Anterior cingulate cortex (tissue), 58 donors: ENCODE results near the gene CNTNAP3B.
"Not testable (repeated sequence)": the region's sequence is repeated elsewhere in the genome, so short reads cannot be mapped to it uniquely, and the experiment has no call there.

Experiments used
- DNase-seq, 58 donors: peaks; one replicate each; lab custom pipeline; 2025; lab: John Stamatoyannopoulos, UW

The CNTNAP3B gene

GRCh38 chr9:42129073-42129729, at the start of gene CNTNAP3B:
Gene CNTNAP3B, minus strand, starts transcription at chr9:42129426. Its CDS starts 332 bp downstream, at chr9:42129094.
- not testable (repeated sequence) for DNase-seq

DNA sequence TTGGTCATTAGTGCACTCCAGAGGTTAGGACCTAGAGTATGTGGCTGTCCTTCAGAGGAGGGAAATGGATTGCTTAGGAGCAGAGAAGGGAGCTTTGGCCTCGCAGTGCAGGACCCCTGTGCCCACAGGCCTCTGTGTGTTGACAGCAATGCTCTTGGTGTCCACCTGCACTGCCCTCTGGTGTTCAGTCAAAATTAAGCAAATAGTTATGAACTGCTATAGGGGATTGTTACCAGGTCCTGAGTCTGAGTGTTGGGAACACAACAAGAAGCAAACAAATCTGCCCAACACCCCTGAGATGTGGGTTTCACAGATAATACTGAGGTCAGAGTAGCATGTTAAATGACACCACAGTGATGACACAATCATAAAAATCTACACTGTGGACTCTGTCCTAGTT, 31.1 kb upstream of the CNTNAP3B start:
- not testable (repeated sequence) for DNase-seq

DNA sequence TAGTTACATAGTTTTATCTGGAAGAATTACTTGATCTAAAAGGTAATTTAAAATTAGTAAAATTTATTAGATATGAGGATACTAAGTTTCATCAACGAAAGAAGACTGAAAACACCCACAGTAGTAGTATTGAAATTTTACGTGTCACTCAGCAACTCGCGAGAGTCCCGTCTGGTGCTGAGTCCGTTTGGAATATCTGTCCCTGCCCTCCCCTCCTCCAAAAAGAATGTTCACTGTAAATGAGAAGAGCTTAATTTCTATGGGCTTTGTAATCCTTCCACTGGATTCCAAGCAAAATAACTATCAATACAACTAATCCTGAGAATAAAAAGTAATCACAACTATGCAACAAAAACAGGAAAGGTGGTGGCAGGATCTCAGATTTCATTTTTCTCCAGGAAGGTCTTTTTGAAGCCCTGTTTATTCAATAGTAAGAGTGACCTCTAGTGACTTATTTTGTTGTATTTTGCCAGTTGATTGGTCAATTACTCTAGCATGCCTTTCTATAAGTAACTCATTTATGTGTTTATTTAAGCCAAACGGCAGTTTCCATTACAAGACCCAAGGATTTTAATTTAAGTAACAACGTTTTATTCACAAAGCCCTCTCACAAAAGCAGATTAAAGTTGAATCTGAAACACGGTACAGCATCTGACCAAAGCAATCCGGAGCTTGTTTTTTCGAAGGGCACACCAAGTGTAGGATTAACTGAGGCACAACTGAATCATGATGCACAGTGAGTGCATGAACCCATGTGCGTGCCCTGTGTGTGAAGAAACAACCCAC, 2.0 kb downstream of the CNTNAP3B start:
- DNase-seq, result peak in 1 of 58 donors; percentile 29

- not testable (repeated sequence) for DNase-seq
These were observed 8.2 kb downstream of the CNTNAP3B start for GRCh38 chr9:42121007-42121406.

- DNase-seq, result not testable (repeated sequence)
These were observed 33.3 kb downstream of the CNTNAP3B start for GRCh38 chr9:42095929-42096328.

GRCh38 chr9:42084559-42084952, 44.7 kb downstream of the CNTNAP3B start:
- DNase-seq, result not testable (repeated sequence)

- DNase-seq, result not testable (repeated sequence)
These were observed 45.2 kb downstream of the CNTNAP3B start for GRCh38 chr9:42083877-42084558.

GRCh38 chr9:42080376-42080775, 48.9 kb downstream of the CNTNAP3B start:
- DNase-seq, result not testable (repeated sequence)

- DNase-seq, result not testable (repeated sequence)
These were observed 54.4 kb downstream of the CNTNAP3B start for GRCh38 chr9:42074868-42075267.

DNA sequence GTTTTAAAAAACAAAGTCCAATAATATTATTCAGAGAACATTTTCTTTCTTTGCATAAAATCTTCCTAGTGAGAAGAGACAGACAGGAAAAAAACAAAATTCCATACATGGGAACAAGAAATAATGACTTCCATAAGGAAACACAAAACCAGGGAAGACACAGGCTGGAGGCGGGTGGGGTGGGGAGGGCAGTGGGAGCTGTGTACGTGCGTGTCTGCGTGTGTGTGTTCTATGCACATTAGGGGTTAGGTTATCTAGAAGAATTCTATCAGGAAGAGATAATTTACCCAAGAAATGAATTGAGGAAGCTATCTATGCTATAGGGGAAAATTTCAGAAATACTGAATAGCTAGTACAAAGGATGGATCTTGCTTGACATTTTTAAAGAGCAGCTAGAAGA, 58.2 kb downstream of the CNTNAP3B start:
- not testable (repeated sequence) for DNase-seq

GRCh38 chr9:42070035-42070799, 59.0 kb downstream of the CNTNAP3B start:
- not testable (repeated sequence) for DNase-seq

DNA sequence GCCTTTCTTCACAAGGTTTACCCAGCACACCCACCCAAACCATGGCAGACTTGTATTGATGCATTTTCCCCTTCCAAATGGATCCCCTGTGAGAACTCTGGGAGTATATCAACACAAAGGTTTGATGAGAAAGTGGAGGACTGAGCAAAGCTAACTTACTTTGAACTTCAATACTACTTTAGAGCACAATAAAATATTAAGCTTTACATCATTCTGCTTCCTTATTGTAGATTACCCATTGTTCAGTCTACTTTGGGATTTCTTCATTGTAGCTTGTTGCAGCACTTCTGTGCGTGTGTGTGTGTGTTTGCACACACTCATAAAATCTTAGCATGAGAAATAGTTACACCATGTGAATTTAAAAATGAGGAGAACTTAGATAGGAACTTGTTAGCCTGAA, 75.4 kb downstream of the CNTNAP3B start:
- not testable (repeated sequence) for DNase-seq

GRCh38 chr9:42050701-42051100, 78.5 kb downstream of the CNTNAP3B start:
- not testable (repeated sequence) for DNase-seq

DNA sequence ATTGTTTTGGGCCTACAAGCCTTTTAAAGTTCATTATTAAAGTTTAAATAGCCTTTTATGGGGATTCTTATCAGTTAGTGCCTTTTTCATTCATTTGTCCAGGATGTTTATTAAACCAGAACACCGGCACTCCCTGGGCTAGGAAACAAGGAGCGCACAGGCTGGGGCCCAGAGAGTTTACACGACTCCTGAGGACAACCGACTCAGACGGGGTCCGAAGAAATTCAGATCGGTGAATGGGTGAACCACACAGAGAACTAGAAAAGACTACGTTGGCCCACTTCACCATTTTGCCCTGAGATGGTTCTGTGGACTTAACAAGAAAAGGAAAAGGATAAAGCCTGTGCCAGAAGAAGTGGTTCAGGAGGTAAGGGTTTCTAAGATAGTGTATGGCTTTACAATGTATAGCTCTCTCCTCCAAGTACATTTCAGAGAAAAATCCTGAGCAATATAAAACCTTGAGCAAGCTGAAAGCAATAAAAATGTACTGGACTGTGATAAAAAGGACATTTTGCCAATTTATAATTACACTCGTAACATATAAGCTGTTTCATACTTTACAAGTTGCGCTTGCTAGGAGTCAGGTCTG, 84.7 kb downstream of the CNTNAP3B start:
- DNase-seq, result not testable (repeated sequence)

DNA sequence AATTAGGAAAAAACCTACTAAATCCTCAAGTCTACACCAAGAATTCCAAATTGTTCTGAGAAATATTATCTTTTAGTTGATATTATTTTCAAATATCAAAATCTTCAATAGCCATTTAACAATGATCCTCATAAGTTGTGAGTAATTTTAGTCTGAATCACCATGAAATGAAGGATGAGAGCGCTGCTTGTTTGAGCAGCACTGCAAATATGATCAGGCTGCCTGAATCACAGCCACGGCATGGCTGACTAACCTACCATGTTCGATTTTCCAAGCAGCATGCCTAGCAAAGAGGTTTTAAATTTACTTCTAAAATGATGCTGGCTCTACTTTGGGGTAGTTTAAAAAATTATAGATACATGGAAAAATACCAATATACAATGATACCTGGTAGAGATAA, 95.7 kb downstream of the CNTNAP3B start:
- DNase-seq, result not testable (repeated sequence)

- DNase-seq, result not testable (repeated sequence)
These were observed 108.6 kb downstream of the CNTNAP3B start for GRCh38 chr9:42020639-42021038.

DNA sequence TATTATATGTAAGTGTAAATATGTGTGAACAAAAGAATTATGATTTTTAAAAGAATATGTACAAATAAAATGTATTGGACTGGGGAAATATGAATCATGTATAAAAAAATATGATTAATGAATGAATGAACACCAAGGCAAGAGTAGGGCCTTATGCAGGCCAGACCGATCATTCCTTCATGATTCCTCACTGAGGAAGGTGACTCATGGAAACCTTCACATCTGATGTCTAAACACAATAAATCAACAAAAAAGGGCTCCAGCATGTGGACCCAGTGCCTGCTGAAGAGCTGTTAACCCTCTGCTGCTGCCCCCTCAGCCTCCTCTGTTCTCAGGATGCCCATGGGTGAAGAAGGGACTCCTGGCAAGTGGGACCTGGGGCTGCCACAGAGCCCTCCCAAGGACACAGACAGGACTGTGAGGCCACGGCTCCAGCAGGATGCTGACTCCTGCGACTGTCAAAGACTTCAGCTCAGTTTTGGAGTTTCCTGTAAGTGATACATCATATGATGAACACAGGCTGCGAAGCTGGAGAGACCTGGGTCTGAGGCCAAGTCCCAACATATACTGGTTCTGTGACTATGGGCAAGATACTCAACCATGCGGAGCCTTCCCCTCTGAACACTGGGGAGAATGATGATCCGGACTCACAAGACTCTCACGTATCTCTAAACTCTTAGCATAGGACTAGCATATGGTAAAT, 110.9 kb downstream of the CNTNAP3B start:
- not testable (repeated sequence) for DNase-seq

- not testable (repeated sequence) for DNase-seq
These were observed 114.9 kb downstream of the CNTNAP3B start for GRCh38 chr9:42014317-42014716.

DNA sequence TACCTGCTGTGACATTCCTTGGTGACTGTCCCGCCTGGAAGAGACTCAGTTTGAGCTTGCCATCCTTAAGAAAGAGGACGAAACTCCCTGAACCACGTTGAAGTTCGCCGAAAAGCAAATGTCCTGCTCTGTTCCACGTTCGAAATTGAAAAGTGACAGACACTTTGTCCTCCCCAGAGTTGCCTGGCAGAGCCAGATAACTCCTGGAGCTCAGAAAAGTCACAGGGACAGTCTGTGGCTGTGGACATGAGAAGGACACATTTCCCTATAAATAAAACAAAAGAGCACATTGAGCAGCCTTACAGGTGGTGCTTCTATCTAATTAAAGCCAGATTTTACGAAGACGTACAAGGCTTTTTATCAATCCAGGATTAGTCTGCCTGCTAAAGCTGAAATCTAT, 137.6 kb downstream of the CNTNAP3B start:
- not testable (repeated sequence) for DNase-seq
